ENCODE results near the gene CHFR. TPM values are rescaled to one million over a fixed set of nuclear protein-coding genes. Genes with fewer than 3 reads are reported as not detected.
"Not testable (repeated sequence)": the region's sequence is repeated elsewhere in the genome, so short reads cannot be mapped to it uniquely, and the experiment has no call there.

Gene CHFR
- total RNA-seq, 4 donors from 2014 or later, result 6.1 to 54.0 (median 21.5) TPM

DNA sequence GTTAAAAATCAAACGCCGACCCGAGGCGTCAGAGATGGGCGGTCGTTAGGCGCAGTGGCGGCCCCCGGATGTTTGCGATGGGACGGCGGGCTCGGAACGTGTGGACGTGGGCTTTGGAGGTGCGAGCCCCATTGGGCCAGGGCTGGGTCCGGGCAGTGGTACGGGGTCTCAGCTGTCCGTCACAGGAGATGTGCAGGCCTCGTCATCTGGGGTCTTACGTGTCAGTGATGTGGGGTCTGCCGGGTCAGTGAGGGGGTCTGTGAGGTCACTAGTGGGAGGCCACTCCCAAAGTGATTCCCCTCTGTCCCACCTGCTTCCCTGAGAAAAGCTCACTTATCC lies 21.6 kb upstream of the CHFR start:
- Histone ChIP-seq H3K27ac (peak overlapping the region; percentile 73 to 94), H3K4me1 (no peaks in the 10 kb centered on the region), H3K4me3 (peak overlapping the region; percentile 57 to 59), H3K27me3 (no peaks in the 10 kb centered on the region), H3K36me3 (no peaks in the 10 kb centered on the region), H3K9me3 (no peaks in the 10 kb centered on the region)
- TF ChIP-seq POLR2A (IDR thresholded peaks at IDR 0.05), result no peak
- TF ChIP-seq, protein P1, sequence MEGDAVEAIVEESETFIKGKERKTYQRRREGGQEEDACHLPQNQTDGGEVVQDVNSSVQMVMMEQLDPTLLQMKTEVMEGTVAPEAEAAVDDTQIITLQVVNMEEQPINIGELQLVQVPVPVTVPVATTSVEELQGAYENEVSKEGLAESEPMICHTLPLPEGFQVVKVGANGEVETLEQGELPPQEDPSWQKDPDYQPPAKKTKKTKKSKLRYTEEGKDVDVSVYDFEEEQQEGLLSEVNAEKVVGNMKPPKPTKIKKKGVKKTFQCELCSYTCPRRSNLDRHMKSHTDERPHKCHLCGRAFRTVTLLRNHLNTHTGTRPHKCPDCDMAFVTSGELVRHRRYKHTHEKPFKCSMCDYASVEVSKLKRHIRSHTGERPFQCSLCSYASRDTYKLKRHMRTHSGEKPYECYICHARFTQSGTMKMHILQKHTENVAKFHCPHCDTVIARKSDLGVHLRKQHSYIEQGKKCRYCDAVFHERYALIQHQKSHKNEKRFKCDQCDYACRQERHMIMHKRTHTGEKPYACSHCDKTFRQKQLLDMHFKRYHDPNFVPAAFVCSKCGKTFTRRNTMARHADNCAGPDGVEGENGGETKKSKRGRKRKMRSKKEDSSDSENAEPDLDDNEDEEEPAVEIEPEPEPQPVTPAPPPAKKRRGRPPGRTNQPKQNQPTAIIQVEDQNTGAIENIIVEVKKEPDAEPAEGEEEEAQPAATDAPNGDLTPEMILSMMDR (IDR thresholded peaks at IDR 0.05), result no peak
- intact Hi-C loops (cut with DNase I; ENCODE audit: low total_unique reads), result no loop called here
- no peak for DNase-seq

DNA sequence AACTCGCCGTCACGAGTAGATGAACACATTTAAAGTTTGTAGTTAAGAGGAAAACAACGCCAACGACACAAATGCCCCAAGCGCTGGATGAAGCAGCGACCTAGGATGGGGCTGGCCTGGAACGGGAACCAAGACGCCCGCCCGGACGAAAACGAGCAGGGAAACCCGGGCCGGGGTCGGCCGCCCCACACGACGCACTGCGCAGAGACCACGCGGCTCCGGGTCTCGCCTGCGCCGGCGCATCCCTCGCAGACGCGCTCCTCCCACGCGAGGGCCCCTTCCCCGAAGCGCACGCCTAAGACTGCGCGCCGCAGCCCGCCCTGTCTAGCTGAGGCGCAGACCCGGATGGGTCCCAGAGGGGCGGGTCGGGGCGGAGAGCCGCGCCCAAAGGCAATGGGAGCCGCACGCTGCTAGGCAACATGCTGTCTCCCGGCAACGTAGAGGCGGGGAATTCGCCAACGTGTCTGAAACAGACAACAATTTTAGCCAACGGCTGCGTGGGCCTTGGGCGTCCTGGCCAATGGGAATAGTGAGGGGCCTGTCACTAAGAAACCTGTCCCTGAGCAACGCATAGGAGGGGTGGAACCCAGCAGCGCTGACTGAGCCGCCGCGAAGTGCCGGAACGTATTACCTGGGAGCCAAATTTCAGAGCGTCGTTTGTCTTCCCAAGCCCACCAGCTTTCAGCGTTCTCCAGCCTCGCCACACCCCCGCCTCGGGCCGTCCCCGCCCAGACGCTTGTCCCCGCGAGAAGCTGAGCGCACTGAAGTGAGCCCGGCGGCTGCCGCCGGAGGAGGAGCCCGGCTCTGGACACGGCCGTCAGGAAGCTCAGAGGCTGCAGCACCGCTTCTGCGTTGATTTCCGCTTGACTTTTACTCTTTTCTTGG lies 21.0 kb upstream of the CHFR start:
- TF ChIP-seq, protein P1 (IDR thresholded peaks at IDR 0.05), result peak in 1 of 4 experiments; percentile 7
- TF ChIP-seq POLR2A (IDR thresholded peaks at IDR 0.05), result peak; percentile 39 to 69
- H3K36me3 ChIP-seq, result no peaks in the 10 kb centered on the region
- no peaks in the 10 kb centered on the region for H3K27me3 ChIP-seq
- peak overlapping the region; percentile 57 to 59 for H3K4me3 ChIP-seq
- no peaks in the 10 kb centered on the region for H3K9me3 ChIP-seq
- H3K4me1 ChIP-seq, result no peaks in the 10 kb centered on the region
- intact Hi-C loops (cut with DNase I; ENCODE audit: low total_unique reads), result no loop called here
- H3K27ac ChIP-seq, result peak overlapping the region; percentile 73 to 94
- peak; percentile 98 for DNase-seq

GRCh38 chr12:132907789-132908144 lies 20.4 kb upstream of the CHFR start:
- H3K9me3 ChIP-seq; H3K36me3 ChIP-seq; H3K27me3 ChIP-seq; H3K4me1 ChIP-seq; intact Hi-C loops (cut with DNase I; ENCODE audit: low total_unique reads): not testable (repeated sequence)
- peak in 1 of 2 donors; percentile 38 for DNase-seq
- H3K4me3 ChIP-seq, result peak overlapping the region; percentile 57 to 59
- H3K27ac ChIP-seq, result peak overlapping the region; percentile 72 to 94

- intact Hi-C loops (cut with DNase I; ENCODE audit: low total_unique reads), result no loop called here
- Histone ChIP-seq H3K4me3 (peak overlapping the region in 1 of 2 donors; percentile 59), H3K9me3 (no peaks in the 10 kb centered on the region), H3K4me1 (no peaks in the 10 kb centered on the region), H3K27ac (peak overlapping the region in 1 of 2 donors; percentile 72), H3K36me3 (no peaks in the 10 kb centered on the region), H3K27me3 (no peaks in the 10 kb centered on the region)
- DNase-seq, result no peak
- TF ChIP-seq POLR2A (IDR thresholded peaks at IDR 0.05), result no peak
- TF ChIP-seq, protein P1 (IDR thresholded peaks at IDR 0.05), result no peak
Observed at GRCh38 chr12:132907216-132907615, 19.8 kb upstream of the CHFR start.

DNA sequence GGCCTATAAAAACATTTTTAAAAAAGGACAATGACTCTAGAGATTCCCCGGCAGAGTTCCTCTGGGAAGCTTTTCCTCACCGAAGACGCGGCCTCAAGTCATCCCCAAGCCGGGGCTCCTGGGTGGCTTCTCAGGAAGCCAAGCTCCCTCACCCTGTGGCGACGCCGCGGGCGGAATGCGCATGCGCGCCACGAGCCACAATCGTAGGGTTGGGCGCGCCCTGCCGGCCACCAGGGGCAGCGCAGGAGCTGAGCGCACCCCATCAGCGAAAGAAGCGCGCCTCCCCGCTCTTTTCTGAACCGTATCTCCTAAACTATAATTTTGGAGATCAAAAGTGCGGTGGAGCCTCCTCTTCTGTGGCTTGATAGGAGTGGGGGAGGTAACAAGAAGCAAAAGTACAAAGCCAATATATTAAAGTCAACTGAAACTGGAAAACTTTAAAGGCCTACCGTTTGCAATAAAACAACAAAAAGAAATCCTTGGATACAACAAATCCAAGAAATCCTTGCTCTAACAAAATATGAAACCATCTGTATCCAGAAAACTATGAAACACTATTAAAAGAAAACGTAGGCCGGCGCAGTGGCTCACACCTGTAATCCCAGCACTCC lies 17.4 kb upstream of the CHFR start:
- Histone ChIP-seq H3K4me3 (peak overlapping the region in 1 of 2 donors; percentile 3), H3K36me3 (no peaks in the 10 kb centered on the region), H3K9me3 (no peaks in the 10 kb centered on the region), H3K27ac (peak overlapping the region in 1 of 2 donors; percentile 6), H3K27me3 (no peaks in the 10 kb centered on the region), H3K4me1 (no peaks in the 10 kb centered on the region)
- TF ChIP-seq POLR2A (IDR thresholded peaks at IDR 0.05), result no peak
- TF ChIP-seq, protein P1 (IDR thresholded peaks at IDR 0.05), result peak; percentile 86 to 92 (median 88)
- peak; percentile 83 to 89 for DNase-seq
- intact Hi-C loops (cut with DNase I; ENCODE audit: low total_unique reads), result no loop called here

Measured in uterus (tissue), 4 donors.